Activated CD8-positive, alpha-beta memory T cell treated with anti-CD3 and anti-CD28 coated beads, Interleukin-2, amount 10 ng/mL, durations not matched to agents 7 days and 5 days (primary cell): ENCODE measurements around the gene ZNF609. TPM values are rescaled to one million over a fixed set of nuclear protein-coding genes. Genes with fewer than 3 reads are reported as not detected.
"Not testable (repeated sequence)": the region's sequence is repeated elsewhere in the genome, so short reads cannot be mapped to it uniquely, and the experiment has no call there.

ENCODE experiments used
- ATAC-seq: fragments of 150-1000 bp; cut with Tn5 transposase; one replicate; pipeline ENCODE4 v1.10.0; 2021; ENCODE audit warnings: moderate library complexity
- CTCF ChIA-PET: fragments of 350-600 bp; sonication (Branson Sonifier 250); formaldehyde crosslinking; loops from one replicate; lab custom pipeline; 2021; ENCODE audit warnings: antibody characterized with exemption; lab: Charles Lee
- DNase-seq: peaks from one replicate; pipeline ENCODE4 v3.0.0-alpha.2; 2020
- H3K27ac Mint-ChIP-seq: one replicate; pipeline ENCODE4 v1.8.0; 2021; ENCODE audit warnings: mild to moderate bottlenecking, mixed read lengths
- H3K27me3 Mint-ChIP-seq: one replicate; pipeline ENCODE4 v1.8.0; 2021; ENCODE audit warnings: mixed read lengths
- H3K36me3 Mint-ChIP-seq: one replicate; pipeline ENCODE4 v1.8.0; 2021; ENCODE audit warnings: mild to moderate bottlenecking, mixed read lengths
- H3K4me1 Mint-ChIP-seq: one replicate; pipeline ENCODE4 v1.8.0; 2021; ENCODE audit warnings: mixed read lengths
- H3K4me3 Mint-ChIP-seq: one replicate; pipeline ENCODE4 v1.8.0; 2021; ENCODE audit warnings: mild to moderate bottlenecking, moderate library complexity, mixed read lengths
- H3K9me3 Mint-ChIP-seq: one replicate; pipeline ENCODE4 v1.8.0; 2022; ENCODE audit warnings: low read depth, mixed read lengths
- total RNA-seq, 2 experiments: library from RNA; stranded (reverse); gene quantifications; one replicate each; pipeline ENCODE4 v1.2.3, GENCODE V29; 2021

The ZNF609 gene
- total RNA-seq, 2 experiments from 2014 or later = 36.8 to 47.5 TPM

GRCh38 chr15:64596701-64597476 is 136.5 kb downstream of the ZNF609 start:
- Mint-ChIP-seq H3K27me3 (no peaks in the 10 kb centered on the region), H3K4me3 (peak overlapping the region; percentile 75), H3K9me3 (no peaks in the 10 kb centered on the region), H3K36me3 (no peaks in the 10 kb centered on the region), H3K27ac (peak overlapping the region; percentile 90), H3K4me1 (peaks cover 44% of the 10 kb centered on the region)
- CTCF ChIA-PET = interaction anchor here (0.8 to 2.3 kb wide), 7 partner anchors 32 to 170 kb away, joined by 3 to 7 read pairs (median 3); no protein-coding TSS in a partner anchor
- DNase-seq (peak; percentile 49), ATAC-seq (peak; percentile 76)

- H3K9me3 Mint-ChIP-seq = no peaks in the 10 kb centered on the region
- H3K27ac Mint-ChIP-seq = peak overlapping the region; percentile 90
- no peaks in the 10 kb centered on the region for H3K27me3 Mint-ChIP-seq
- no peaks in the 10 kb centered on the region for H3K36me3 Mint-ChIP-seq
- H3K4me1 Mint-ChIP-seq = peaks cover 50% of the 10 kb centered on the region
- peak overlapping the region; percentile 75 for H3K4me3 Mint-ChIP-seq
- DNase-seq = no peak
- CTCF ChIA-PET = interaction anchor here (0.8 to 1.4 kb wide), 4 partner anchors 37 to 170 kb away, joined by 3 read pairs; no protein-coding TSS in a partner anchor
- peak; percentile 14 for ATAC-seq
Measured at GRCh38 chr15:64597477-64597822, 137.1 kb downstream of the ZNF609 start.

- DNase-seq (no peak), ATAC-seq (no peak)
- Mint-ChIP-seq H3K36me3 (peaks cover 4% of the 10 kb centered on the region), H3K4me3 (no peak overlapping the region), H3K27ac (no peak overlapping the region), H3K4me1 (peaks cover 56% of the 10 kb centered on the region), H3K27me3 (no peaks in the 10 kb centered on the region), H3K9me3 (no peaks in the 10 kb centered on the region)
- CTCF ChIA-PET = no interaction called here
Measured at GRCh38 chr15:64599226-64599625, 138.8 kb downstream of the ZNF609 start.

GRCh38 chr15:64599716-64600115 is 139.3 kb downstream of the ZNF609 start:
- Mint-ChIP-seq H3K27ac (no peak overlapping the region), H3K36me3 (peaks cover 4% of the 10 kb centered on the region), H3K4me1 (peaks cover 56% of the 10 kb centered on the region), H3K27me3 (no peaks in the 10 kb centered on the region), H3K4me3 (no peak overlapping the region), H3K9me3 (no peaks in the 10 kb centered on the region)
- CTCF ChIA-PET = no interaction called here
- no peak for ATAC-seq
- DNase-seq = no peak

GRCh38 chr15:64600794-64601193 is 140.4 kb downstream of the ZNF609 start:
- Mint-ChIP-seq H3K36me3 (peaks cover 4% of the 10 kb centered on the region), H3K4me3 (no peak overlapping the region), H3K9me3 (no peaks in the 10 kb centered on the region), H3K4me1 (peaks cover 59% of the 10 kb centered on the region), H3K27me3 (no peaks in the 10 kb centered on the region), H3K27ac (no peak overlapping the region)
- DNase-seq (no peak), ATAC-seq (no peak)
- CTCF ChIA-PET = interaction anchor here (1.7 kb wide), 1 partner anchor 35 kb away, joined by 4 read pairs; no protein-coding TSS in a partner anchor

- DNase-seq (no peak), ATAC-seq (peak; percentile 23)
- no peak overlapping the region for H3K4me3 Mint-ChIP-seq
- peaks cover 5% of the 10 kb centered on the region for H3K36me3 Mint-ChIP-seq
- CTCF ChIA-PET = interaction anchor here (1.0 kb wide), 1 partner anchor 45 kb away, joined by 3 read pairs; no protein-coding TSS in a partner anchor
- H3K27ac Mint-ChIP-seq = no peak overlapping the region
- H3K9me3 Mint-ChIP-seq = no peaks in the 10 kb centered on the region
- H3K4me1 Mint-ChIP-seq = peaks cover 39% of the 10 kb centered on the region
- no peaks in the 10 kb centered on the region for H3K27me3 Mint-ChIP-seq
Measured at GRCh38 chr15:64604319-64604718, 143.9 kb downstream of the ZNF609 start.

- CTCF ChIA-PET, H3K9me3 Mint-ChIP-seq, H3K27ac Mint-ChIP-seq, ATAC-seq, H3K4me3 Mint-ChIP-seq, DNase-seq, H3K27me3 Mint-ChIP-seq, H3K36me3 Mint-ChIP-seq: not testable (repeated sequence)
- H3K4me1 Mint-ChIP-seq = peaks cover 31% of the 10 kb centered on the region
Measured at GRCh38 chr15:64607416-64607815, 147.0 kb downstream of the ZNF609 start.

GRCh38 chr15:64610257-64610919 is 150.0 kb downstream of the ZNF609 start:
- Mint-ChIP-seq H3K4me1 (peaks cover 21% of the 10 kb centered on the region), H3K4me3 (no peak overlapping the region), H3K27ac (no peak overlapping the region), H3K36me3 (peaks cover 3% of the 10 kb centered on the region), H3K9me3 (no peaks in the 10 kb centered on the region), H3K27me3 (no peaks in the 10 kb centered on the region)
- ATAC-seq = no peak
- DNase-seq = no peak
- CTCF ChIA-PET = interaction anchor here (1.2 kb wide), 1 partner anchor 12 kb away, joined by 3 read pairs; no protein-coding TSS in a partner anchor

GRCh38 chr15:64611085-64611725 is 150.8 kb downstream of the ZNF609 start:
- ATAC-seq (no peak), DNase-seq (no peak)
- CTCF ChIA-PET = interaction anchor here (1.2 kb wide), 1 partner anchor 12 kb away, joined by 3 read pairs; no protein-coding TSS in a partner anchor
- no peaks in the 10 kb centered on the region for H3K9me3 Mint-ChIP-seq
- H3K36me3 Mint-ChIP-seq = peaks cover 3% of the 10 kb centered on the region
- no peaks in the 10 kb centered on the region for H3K27me3 Mint-ChIP-seq
- peaks cover 28% of the 10 kb centered on the region for H3K4me1 Mint-ChIP-seq
- H3K4me3 Mint-ChIP-seq = no peak overlapping the region
- no peak overlapping the region for H3K27ac Mint-ChIP-seq

- Mint-ChIP-seq H3K27me3 (no peaks in the 10 kb centered on the region), H3K4me3 (no peak overlapping the region), H3K36me3 (peaks cover 1% of the 10 kb centered on the region), H3K4me1 (peaks cover 29% of the 10 kb centered on the region), H3K27ac (no peak overlapping the region), H3K9me3 (no peaks in the 10 kb centered on the region)
- ATAC-seq = no peak
- DNase-seq = no peak
- CTCF ChIA-PET = interaction anchor here (1.4 kb wide), 1 partner anchor 22 kb away, joined by 3 read pairs; no protein-coding TSS in a partner anchor
Measured at GRCh38 chr15:64614519-64614918, 154.1 kb downstream of the ZNF609 start.

- Mint-ChIP-seq H3K4me3 (no peak overlapping the region), H3K36me3 (peaks cover 4% of the 10 kb centered on the region), H3K27ac (no peak overlapping the region), H3K4me1 (peaks cover 49% of the 10 kb centered on the region), H3K27me3 (no peaks in the 10 kb centered on the region), H3K9me3 (no peaks in the 10 kb centered on the region)
- CTCF ChIA-PET = interaction anchor here (2.1 kb wide), 1 partner anchor 16 kb away, joined by 5 read pairs; no protein-coding TSS in a partner anchor
- no peak for ATAC-seq
- no peak for DNase-seq
Measured at GRCh38 chr15:64617727-64618126, 157.3 kb downstream of the ZNF609 start.

GRCh38 chr15:64618138-64618537 is 157.8 kb downstream of the ZNF609 start:
- CTCF ChIA-PET = interaction anchor here (2.1 kb wide), 1 partner anchor 16 kb away, joined by 5 read pairs; no protein-coding TSS in a partner anchor
- no peak overlapping the region for H3K27ac Mint-ChIP-seq
- no peak for DNase-seq
- H3K36me3 Mint-ChIP-seq = peaks cover 4% of the 10 kb centered on the region
- no peaks in the 10 kb centered on the region for H3K9me3 Mint-ChIP-seq
- no peaks in the 10 kb centered on the region for H3K27me3 Mint-ChIP-seq
- ATAC-seq = no peak
- H3K4me3 Mint-ChIP-seq = no peak overlapping the region
- peaks cover 53% of the 10 kb centered on the region for H3K4me1 Mint-ChIP-seq

GRCh38 chr15:64618540-64618939 is 158.2 kb downstream of the ZNF609 start:
- DNase-seq (no peak), ATAC-seq (no peak)
- peaks cover 6% of the 10 kb centered on the region for H3K36me3 Mint-ChIP-seq
- CTCF ChIA-PET = interaction anchor here (1.5 to 2.1 kb wide), 2 partner anchors 17 to 35 kb away, joined by 3 to 5 read pairs; no protein-coding TSS in a partner anchor
- no peaks in the 10 kb centered on the region for H3K9me3 Mint-ChIP-seq
- H3K27me3 Mint-ChIP-seq = no peaks in the 10 kb centered on the region
- H3K4me1 Mint-ChIP-seq = peaks cover 57% of the 10 kb centered on the region
- H3K4me3 Mint-ChIP-seq = no peak overlapping the region
- no peak overlapping the region for H3K27ac Mint-ChIP-seq
